Fibroblast of lung (primary cell): ENCODE measurements around the gene TMEM60. TPM values are rescaled to one million over a fixed set of nuclear protein-coding genes. Genes with fewer than 3 reads are reported as not detected.

Experiments used
- DNase-seq, 2 donors: peaks; one replicate each; pipeline versions ENCODE4 v3.0.0 to v3.0.0-alpha.2; 2010; ENCODE audit warnings: low read depth in 2 of 2
- H2AFZ ChIP-seq: 2 replicates; pipeline ENCODE4 v1.5.1; 2012; ENCODE audit warnings: low read length, control low read depth, inconsistent platforms
- H3K27ac ChIP-seq: 2 replicates; pipeline ENCODE4 v1.5.1; 2011; ENCODE audit warnings: low read length, control low read depth; ENCODE audit not compliant: insufficient read depth
- H3K27me3 ChIP-seq: 2 replicates; pipeline ENCODE4 v1.5.1; 2011; ENCODE audit warnings: mild to moderate bottlenecking, low read length; ENCODE audit not compliant: control insufficient read depth, insufficient read depth
- H3K36me3 ChIP-seq: 2 replicates; pipeline ENCODE4 v1.5.1; 2011; ENCODE audit warnings: low read length; ENCODE audit not compliant: control insufficient read depth, insufficient read depth
- H3K4me1 ChIP-seq: 2 replicates; pipeline ENCODE4 v1.5.1; 2011; ENCODE audit warnings: low read length; ENCODE audit not compliant: control insufficient read depth, insufficient read depth; ENCODE audit errors: extremely low read depth
- H3K4me2 ChIP-seq: 2 replicates; pipeline ENCODE4 v1.5.1; 2011; ENCODE audit warnings: low read length, control low read depth; ENCODE audit not compliant: insufficient read depth; ENCODE audit errors: extremely low read depth
- H3K4me3 ChIP-seq, 4 experiments: fragments of 200-600 bp in 1 of 4; sonication (generic) in 1 of 4; replicated peaks in 1 of 4; 2 replicates each; pipeline ENCODE4 v1.5.1; 2011 to 2016; ENCODE audit warnings: low read length in 4 of 4, low read depth in 3 of 4, mild to moderate bottlenecking in 3 of 4, control low read depth in 2 of 4, inconsistent platforms in 1 of 4, mixed read lengths in 1 of 4; ENCODE audit not compliant: insufficient read depth in 1 of 4; ENCODE audit errors: control extremely low read depth in 1 of 4
- H3K79me2 ChIP-seq: 2 replicates; pipeline ENCODE4 v1.5.1; 2012; ENCODE audit warnings: mild to moderate bottlenecking, low read length, inconsistent platforms; ENCODE audit not compliant: control insufficient read depth, insufficient read depth
- H3K9ac ChIP-seq: 2 replicates; pipeline ENCODE4 v1.5.1; 2011; ENCODE audit warnings: mild to moderate bottlenecking, low read length, control low read depth; ENCODE audit not compliant: insufficient read depth
- H3K9me3 ChIP-seq: 2 replicates; pipeline ENCODE4 v1.5.1; 2012; ENCODE audit warnings: low read depth, low read length; ENCODE audit not compliant: control insufficient read depth, insufficient read depth
- H4K20me1 ChIP-seq: 2 replicates; pipeline ENCODE4 v1.5.1; 2011; ENCODE audit warnings: low read length; ENCODE audit not compliant: control insufficient read depth, insufficient read depth; ENCODE audit errors: extremely low read depth
- EZH2 ChIP-seq: IDR thresholded peaks from 2 replicates; pipeline ENCODE4 v1.5.1; 2012; ENCODE audit warnings: low read length, control low read depth, mild to moderate bottlenecking; ENCODE audit errors: missing control alignments
- polyA plus RNA-seq, 2 donors: library from polyadenylated mRNA; depleted of rRNA in 1 of 2; stranded (reverse) in 1 of 2; unstranded in 1 of 2; fragments of >200 nt; gene quantifications; 2 replicates each; pipeline ENCODE4 v1.2.1, GENCODE V29; 2011 to 2012; ENCODE audit warnings: missing spikeins in 1 of 2
- total RNA-seq: library from RNA; depleted of rRNA; stranded (reverse); fragments of >200 nt; gene quantifications from 2 replicates; pipeline ENCODE4 v1.2.1, GENCODE V29; 2014
- TF ChIP-seq, protein P1 (sequence below), 2 donors: IDR thresholded peaks in 1 of 2; conservative IDR thresholded peaks in 1 of 2; 1 replicate in 1 of 2; 2 replicates in 1 of 2; pipeline ENCODE4 v1.5.1; 2011 to 2012; ENCODE audit warnings: low read length in 2 of 2, control low read depth in 1 of 2, inconsistent platforms in 1 of 2, low read depth in 1 of 2, mild to moderate bottlenecking in 1 of 2

TMEM60 gene
- total and polyA plus RNA-seq, 2 donors (not counting 1 experiment from before 2014, with no cell fraction given), result 24.4 to 45.5 TPM

DNA sequence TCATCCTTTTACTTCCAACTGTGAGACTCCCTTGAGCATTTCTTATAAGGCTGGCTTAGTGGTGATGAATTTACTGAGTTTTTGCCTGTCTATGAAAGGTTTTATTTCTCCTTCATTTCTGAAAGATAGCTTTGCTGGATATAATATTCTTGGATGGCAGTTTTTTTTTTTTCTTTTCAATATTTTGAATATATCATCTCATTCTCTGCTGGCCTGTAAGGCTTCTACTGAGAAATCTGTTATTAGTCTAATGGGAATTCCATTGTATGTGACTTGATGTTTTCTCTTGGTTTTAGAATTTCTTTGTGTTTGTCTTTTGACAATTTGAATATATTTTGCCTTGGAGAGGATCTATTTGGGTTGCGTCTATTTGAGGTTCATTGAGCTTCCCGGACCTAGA, 22.7 kb upstream of the TMEM60 start:
- Histone ChIP-seq H3K9ac (no peak overlapping the region), H3K9me3 (peaks cover 2% of the 10 kb centered on the region), H4K20me1 (no peaks in the 10 kb centered on the region), H3K79me2 (peaks cover 28% of the 10 kb centered on the region), H3K27me3 (no peaks in the 10 kb centered on the region), H3K4me2 (no peak overlapping the region), H3K36me3 (peaks cover 2% of the 10 kb centered on the region), H3K4me3 (no peak overlapping the region), H3K4me1 (no peaks in the 10 kb centered on the region), H2AFZ (no peak overlapping the region), H3K27ac (no peak overlapping the region)
- TF ChIP-seq EZH2, result no peak
- TF ChIP-seq, protein P1, sequence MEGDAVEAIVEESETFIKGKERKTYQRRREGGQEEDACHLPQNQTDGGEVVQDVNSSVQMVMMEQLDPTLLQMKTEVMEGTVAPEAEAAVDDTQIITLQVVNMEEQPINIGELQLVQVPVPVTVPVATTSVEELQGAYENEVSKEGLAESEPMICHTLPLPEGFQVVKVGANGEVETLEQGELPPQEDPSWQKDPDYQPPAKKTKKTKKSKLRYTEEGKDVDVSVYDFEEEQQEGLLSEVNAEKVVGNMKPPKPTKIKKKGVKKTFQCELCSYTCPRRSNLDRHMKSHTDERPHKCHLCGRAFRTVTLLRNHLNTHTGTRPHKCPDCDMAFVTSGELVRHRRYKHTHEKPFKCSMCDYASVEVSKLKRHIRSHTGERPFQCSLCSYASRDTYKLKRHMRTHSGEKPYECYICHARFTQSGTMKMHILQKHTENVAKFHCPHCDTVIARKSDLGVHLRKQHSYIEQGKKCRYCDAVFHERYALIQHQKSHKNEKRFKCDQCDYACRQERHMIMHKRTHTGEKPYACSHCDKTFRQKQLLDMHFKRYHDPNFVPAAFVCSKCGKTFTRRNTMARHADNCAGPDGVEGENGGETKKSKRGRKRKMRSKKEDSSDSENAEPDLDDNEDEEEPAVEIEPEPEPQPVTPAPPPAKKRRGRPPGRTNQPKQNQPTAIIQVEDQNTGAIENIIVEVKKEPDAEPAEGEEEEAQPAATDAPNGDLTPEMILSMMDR (conservative IDR thresholded peaks at IDR 0.05 in 1 of 2, IDR thresholded peaks at IDR 0.05 in 1 of 2; ENCODE audit: low read depth in 1 of 2, low read length in 2 of 2), result no peak
- no peak for DNase-seq

DNA sequence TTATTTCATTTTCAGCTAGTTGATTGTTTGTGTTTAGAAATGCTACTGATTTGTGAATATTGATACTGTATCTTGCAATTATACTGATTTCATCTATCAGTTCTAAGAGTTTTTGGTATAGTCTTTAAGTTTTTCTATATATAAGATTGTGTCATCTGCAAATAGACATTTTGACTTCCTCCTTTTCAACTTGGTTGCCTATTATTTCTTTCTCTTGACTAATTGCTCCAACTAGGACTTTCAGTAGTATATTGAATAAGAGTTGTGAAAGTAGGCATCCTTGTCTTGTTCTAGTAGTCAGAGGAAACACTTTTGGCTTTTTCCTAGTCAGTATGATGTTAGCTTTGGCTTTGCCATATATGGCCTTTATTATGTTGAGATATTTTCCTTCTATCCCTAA, 20.8 kb upstream of the TMEM60 start:
- Histone ChIP-seq H3K9ac (no peak overlapping the region), H4K20me1 (no peaks in the 10 kb centered on the region), H3K4me1 (no peaks in the 10 kb centered on the region), H3K4me3 (no peak overlapping the region), H3K4me2 (no peak overlapping the region), H3K36me3 (peaks cover 2% of the 10 kb centered on the region), H3K27ac (no peak overlapping the region), H3K27me3 (no peaks in the 10 kb centered on the region), H3K9me3 (peaks cover 2% of the 10 kb centered on the region), H2AFZ (no peak overlapping the region), H3K79me2 (peaks cover 30% of the 10 kb centered on the region)
- DNase-seq, result no peak
- no peak for TF ChIP-seq EZH2
- TF ChIP-seq, protein P1 (conservative IDR thresholded peaks at IDR 0.05 in 1 of 2, IDR thresholded peaks at IDR 0.05 in 1 of 2; ENCODE audit: low read depth in 1 of 2, low read length in 2 of 2), result no peak

DNA sequence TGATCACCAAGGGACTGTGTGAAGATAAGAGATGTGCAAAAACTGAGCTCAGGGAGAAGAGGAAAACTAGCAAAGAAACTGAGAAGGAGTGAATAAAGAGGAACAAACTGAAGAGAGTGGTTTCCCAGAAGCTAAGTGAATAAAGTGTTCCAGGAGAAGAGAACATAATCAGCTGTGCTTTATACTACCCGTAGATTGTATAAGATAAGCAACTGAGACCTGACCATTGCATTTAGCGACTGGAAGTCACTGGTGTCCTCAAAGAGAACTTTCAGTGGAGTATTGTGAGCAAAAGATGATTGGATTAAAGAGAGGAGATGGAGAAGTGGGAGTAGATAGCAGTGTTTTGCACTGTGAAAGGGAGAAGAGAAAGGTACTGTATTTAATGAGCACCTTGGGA, 14.9 kb upstream of the TMEM60 start:
- Histone ChIP-seq H2AFZ (no peak overlapping the region), H3K27ac (no peak overlapping the region), H3K9ac (no peak overlapping the region), H3K79me2 (peaks cover 38% of the 10 kb centered on the region), H3K4me1 (no peaks in the 10 kb centered on the region), H3K9me3 (no peaks in the 10 kb centered on the region), H3K4me3 (no peak overlapping the region), H3K36me3 (no peaks in the 10 kb centered on the region), H4K20me1 (no peaks in the 10 kb centered on the region), H3K4me2 (no peak overlapping the region), H3K27me3 (no peaks in the 10 kb centered on the region)
- no peak for DNase-seq
- TF ChIP-seq, protein P1 (conservative IDR thresholded peaks at IDR 0.05 in 1 of 2, IDR thresholded peaks at IDR 0.05 in 1 of 2; ENCODE audit: low read depth in 1 of 2, low read length in 2 of 2), result no peak
- TF ChIP-seq EZH2, result no peak
